Measurements from ENCODE around the gene PLEKHG4.

Gene PLEKHG4

GRCh38 chr16:67279296-67280089, at the start of gene PLEKHG4:
Gene PLEKHG4 (plus strand): TSS chr16:67279532. CDS start chr16:67280045, 513 bp downstream.
- H3K4me3 ChIP-seq (ENCODE audit: low read length), result peak within 1 kb of the TSS; percentile 41
- DNase-seq (ENCODE audit: low read depth), result no peak
- peak; percentile 51 for TF ChIP-seq CTCF (conservative IDR thresholded peaks at IDR 0.05; ENCODE audit: low read depth, low read length)

- TF ChIP-seq CTCF (conservative IDR thresholded peaks at IDR 0.05; ENCODE audit: low read depth, low read length), result no peak
- DNase-seq (ENCODE audit: low read depth), result no peak
- no peak overlapping the region for H3K4me3 ChIP-seq (ENCODE audit: low read length)
These were observed 49.2 kb upstream of the PLEKHG4 start for GRCh38 chr16:67229906-67230808.

- DNase-seq (ENCODE audit: low read depth), result no peak
- no peak for TF ChIP-seq CTCF (conservative IDR thresholded peaks at IDR 0.05; ENCODE audit: low read depth, low read length)
- H3K4me3 ChIP-seq (ENCODE audit: low read length), result no peak overlapping the region
These were observed 48.3 kb upstream of the PLEKHG4 start for GRCh38 chr16:67230809-67231660.

GRCh38 chr16:67233596-67233995, 45.7 kb upstream of the PLEKHG4 start:
- TF ChIP-seq CTCF (conservative IDR thresholded peaks at IDR 0.05; ENCODE audit: low read depth, low read length), result no peak
- no peak for DNase-seq (ENCODE audit: low read depth)
- H3K4me3 ChIP-seq (ENCODE audit: low read length), result no peak overlapping the region

- no peak for TF ChIP-seq CTCF (conservative IDR thresholded peaks at IDR 0.05; ENCODE audit: low read depth, low read length)
- no peak for DNase-seq (ENCODE audit: low read depth)
- no peak overlapping the region for H3K4me3 ChIP-seq (ENCODE audit: low read length)
These were observed 45.1 kb upstream of the PLEKHG4 start for GRCh38 chr16:67234180-67234597.

GRCh38 chr16:67235816-67236562, 43.3 kb upstream of the PLEKHG4 start:
- no peak for TF ChIP-seq CTCF (conservative IDR thresholded peaks at IDR 0.05; ENCODE audit: low read depth, low read length)
- no peak for DNase-seq (ENCODE audit: low read depth)
- no peak overlapping the region for H3K4me3 ChIP-seq (ENCODE audit: low read length)
